DMS153 treated with DMSO at 0.1 percent for 48 hours (cell line): Measurements from ENCODE around the gene TTC39B.

Experiments
- DNase-seq: peaks from one replicate; lab custom pipeline; 2025; ENCODE audit not compliant: unreplicated experiment; lab: John Stamatoyannopoulos, UW

TTC39B gene

DNA sequence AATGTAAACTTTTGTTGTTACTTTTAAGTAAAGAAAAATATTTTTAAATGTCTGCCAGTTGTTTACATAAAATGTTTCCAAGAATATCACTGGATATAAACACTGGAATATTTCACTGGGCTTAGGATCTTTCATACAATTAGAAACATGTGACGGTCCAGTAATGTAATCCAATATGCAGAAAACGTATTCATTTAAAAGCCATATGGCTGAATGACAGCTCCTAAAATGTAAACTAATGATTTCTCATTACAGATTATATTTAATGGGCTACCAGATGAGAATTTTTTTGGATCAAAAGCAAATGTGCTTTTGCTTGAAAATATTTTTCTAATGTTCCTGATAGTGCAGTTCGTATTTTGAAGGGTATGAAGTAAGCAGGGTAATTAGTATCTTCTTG is 124.3 kb downstream of the TTC39B start:
- no peak for DNase-seq

- DNase-seq: peak; percentile 84
Measured at GRCh38 chr9:15182101-15182551, 124.9 kb downstream of the TTC39B start.

- DNase-seq: no peak
Measured at GRCh38 chr9:15180124-15180523, 126.9 kb downstream of the TTC39B start.

DNA sequence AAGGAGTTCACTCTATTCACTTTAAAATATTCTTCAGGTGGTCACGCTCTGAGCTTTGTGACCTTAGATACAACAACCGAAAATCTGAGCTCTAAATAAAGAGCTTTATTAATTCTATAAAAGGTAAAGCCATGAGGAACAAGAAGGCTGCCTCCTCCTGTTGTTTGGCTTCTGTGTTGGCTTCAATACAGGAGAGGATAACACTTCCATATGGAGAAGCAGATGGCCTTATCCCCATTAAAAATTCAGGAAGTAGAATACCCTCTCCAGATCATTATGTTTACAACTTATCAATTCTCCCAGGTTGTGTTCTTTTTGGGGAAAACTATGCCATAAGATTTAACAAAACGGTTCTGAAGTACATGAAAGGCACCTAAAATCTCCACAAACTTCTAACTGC is 128.4 kb downstream of the TTC39B start:
- DNase-seq: no peak

GRCh38 chr9:15176836-15177235 is 130.2 kb downstream of the TTC39B start:
- no peak for DNase-seq

- no peak for DNase-seq
Measured at GRCh38 chr9:15163931-15164330, 143.1 kb downstream of the TTC39B start.

DNA sequence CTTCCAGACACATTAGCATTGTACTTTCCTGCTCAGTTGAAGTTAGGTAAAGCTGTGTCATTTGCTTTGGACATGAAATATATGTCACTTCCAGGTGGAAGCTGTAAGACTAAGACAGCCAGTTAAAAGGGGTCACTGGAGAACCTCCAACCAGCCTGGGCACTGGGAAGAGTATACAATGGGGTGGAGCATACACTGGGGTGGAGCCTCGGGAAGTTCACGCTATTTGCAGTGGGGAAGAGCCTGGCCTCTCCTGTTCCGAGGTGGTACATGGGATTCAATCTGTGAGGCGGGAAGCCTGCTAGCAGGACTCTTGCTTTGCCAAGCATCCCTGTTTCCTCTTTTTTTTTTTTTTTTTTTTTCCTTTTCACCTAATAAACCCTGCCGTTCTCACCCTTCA is 145.3 kb downstream of the TTC39B start:
- no peak for DNase-seq

GRCh38 chr9:15160673-15161072 is 146.3 kb downstream of the TTC39B start:
- no peak for DNase-seq

DNA sequence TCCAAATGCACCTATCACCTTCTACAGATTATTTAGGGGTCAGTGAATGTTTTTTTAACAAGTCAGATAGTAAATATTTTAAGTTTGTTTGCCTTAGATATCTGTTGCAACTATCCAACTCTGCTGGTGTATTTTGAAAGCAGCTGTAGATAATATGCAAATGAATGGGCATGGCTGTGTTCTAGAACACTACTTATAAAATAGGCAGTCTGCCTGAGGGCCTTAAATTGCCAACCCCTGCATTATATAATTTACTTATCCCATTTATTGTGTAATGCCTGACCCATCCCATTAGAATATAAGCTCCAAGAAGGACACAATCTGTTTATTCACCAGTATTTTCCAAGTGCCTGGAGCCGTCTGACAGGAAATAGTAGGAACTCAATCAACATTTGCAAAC is 149.0 kb downstream of the TTC39B start:
- DNase-seq: no peak

DNA sequence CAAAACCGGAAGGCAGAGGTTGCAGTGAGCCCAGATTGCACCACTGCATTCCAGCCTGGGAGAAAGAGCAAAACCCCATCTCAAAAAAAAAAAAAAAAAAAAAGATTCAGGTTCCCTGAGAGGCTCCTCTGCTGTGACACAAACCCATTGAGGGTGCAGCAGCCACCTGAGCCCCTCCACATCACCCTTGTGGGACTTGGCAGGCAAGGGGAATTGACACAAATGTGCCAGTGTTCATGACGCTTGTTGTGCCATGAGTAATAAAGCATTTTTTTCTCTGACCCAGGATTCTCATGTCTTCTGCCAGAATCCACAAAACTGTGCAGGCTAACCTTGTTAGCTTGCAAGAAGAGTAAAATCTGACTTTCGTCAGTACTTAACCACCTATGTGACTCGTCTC is 149.6 kb downstream of the TTC39B start:
- no peak for DNase-seq

DNA sequence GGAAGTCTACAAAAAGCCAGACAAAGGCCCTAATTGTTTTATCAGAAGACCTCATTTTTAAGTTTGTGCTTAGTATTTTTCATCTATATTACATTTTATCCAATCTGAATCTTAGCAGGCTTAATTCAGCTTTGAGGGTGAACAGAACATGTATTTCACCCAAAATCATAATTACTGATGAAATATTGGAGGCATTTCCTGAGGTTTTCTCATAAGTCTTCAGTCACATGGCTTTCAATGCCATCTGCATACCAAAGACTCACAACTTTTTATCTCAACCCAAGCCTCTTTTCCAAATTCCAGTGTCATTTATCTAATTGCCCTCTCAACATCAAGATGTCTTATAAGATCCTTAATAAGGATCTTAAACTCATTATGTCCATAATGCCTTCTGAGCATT is 150.8 kb downstream of the TTC39B start:
- no peak for DNase-seq

GRCh38 chr9:15155826-15156225 is 151.2 kb downstream of the TTC39B start:
- DNase-seq: no peak

DNA sequence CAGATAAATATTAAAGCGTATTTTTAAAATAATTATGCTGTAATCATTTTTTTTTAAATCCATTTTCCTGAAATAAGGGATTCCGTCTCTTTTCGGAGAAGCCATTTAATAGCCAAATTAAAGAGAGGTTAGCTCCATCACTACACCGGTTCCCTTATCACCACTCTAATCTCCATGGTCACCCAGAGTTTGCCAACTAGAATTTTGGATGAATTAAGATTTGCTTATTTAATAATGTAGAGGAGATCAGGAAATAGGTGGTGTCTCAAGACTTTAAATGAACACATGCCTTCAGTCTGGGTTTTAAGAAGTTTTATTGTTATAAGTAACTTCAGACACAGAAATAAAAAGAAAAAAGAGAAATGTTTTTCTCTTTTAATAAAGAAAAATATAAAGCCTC is 151.7 kb downstream of the TTC39B start:
- no peak for DNase-seq

- DNase-seq: no peak
Measured at GRCh38 chr9:15154677-15155076, 152.3 kb downstream of the TTC39B start.

DNA sequence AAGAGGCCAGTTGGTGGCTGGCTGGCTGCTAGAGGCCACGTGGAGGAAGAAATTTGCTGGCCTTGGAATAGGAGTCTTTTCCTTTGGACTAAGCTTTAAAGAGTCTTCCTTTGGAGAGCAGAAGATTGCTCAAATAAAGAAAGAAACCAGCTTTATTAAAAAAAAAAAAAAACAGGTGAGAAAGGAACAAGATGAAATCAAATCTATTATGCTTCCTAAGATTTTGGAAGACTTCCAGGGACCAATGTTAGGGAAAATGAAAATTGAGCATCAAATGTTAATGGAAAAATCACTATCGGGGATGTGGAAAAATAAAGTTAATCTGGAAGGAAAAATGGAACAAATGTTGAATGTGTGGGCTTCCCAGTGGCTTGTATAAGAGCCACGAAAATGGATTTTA is 153.1 kb downstream of the TTC39B start:
- no peak for DNase-seq

DNA sequence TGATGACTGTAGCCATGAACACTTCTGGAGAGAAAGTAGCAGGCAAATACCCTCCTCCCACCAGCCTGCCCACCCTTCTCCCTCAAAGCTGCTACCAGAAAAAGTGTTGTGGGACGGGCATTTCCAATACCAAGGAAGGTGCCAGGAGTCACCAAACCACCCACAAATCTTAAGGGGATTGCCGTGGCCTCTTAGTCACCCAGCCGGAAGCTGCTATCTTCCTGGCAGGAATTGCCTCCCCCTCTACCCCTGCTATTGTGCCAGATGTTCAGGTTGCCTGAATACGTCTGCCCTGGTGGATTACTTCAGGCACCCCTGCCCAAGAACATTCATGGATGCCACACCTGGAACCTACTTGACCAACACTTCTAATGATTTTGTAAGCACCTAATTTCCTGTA is 156.1 kb downstream of the TTC39B start:
- DNase-seq: no peak

GRCh38 chr9:15149450-15149849 is 157.6 kb downstream of the TTC39B start:
- no peak for DNase-seq

GRCh38 chr9:15146268-15146700 is 160.7 kb downstream of the TTC39B start:
- no peak for DNase-seq

- no peak for DNase-seq
Measured at GRCh38 chr9:15144622-15145061, 162.4 kb downstream of the TTC39B start.

DNA sequence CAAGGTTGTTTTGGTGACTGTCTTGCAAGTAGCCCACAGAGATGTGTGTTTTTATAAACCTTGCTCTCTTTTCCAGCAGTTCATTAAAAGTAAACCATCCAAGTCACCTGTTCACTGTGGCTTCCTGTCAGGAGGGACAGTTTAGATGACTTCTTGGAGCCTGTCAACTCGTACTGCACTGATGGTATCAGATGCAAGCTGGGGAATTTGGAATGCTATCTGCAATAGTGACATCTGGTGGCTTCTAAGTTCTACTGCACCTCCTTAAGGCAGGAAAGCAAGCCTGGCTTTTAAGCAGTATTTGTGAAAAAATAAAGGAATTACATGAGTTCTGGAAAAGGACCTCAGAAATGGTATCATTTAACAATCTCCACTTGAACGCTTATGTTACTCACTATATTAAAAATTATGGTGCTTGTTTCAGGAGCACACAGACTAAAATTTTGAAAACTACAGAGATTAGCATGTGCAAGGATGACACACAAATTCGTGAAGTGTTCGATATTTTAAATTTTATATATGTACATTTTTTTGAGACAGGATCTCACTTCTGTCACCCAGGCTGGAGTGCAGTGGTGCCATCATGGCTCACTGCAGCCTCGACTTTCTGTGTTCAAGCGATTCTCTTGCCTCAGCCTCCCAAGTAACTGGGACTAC is 164.0 kb downstream of the TTC39B start:
- peak; percentile 29 for DNase-seq

DNA sequence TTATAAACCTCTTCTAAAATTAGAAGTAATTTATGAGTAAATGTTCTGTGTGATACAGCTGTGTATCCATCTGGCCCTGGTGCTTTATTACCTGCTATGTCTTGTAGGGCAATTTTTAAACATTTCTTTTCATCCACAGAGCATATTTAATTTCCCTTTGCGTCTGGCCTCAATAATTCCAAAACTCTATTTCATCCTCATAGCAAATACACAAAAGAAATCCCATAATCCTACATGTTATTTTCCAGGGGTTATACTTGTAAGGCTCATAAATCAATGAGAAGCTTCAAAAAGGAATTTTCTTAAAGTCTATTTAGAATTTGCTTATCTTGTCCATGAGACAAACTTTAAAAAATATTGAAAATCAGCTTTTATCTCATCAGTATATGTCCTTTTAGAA is 167.0 kb downstream of the TTC39B start:
- DNase-seq: no peak

GRCh38 chr9:15139469-15139868 is 167.5 kb downstream of the TTC39B start:
- DNase-seq: no peak

- no peak for DNase-seq
Measured at GRCh38 chr9:15138357-15138686, 168.7 kb downstream of the TTC39B start.
